ENCODE data around the gene ADCY3. TPM values are rescaled to one million over a fixed set of nuclear protein-coding genes. Genes with fewer than 3 reads are reported as not detected.

Gene ADCY3
- total RNA-seq, 4 donors from 2014 or later = 29.3 to 51.9 (median 43.1) TPM

DNA sequence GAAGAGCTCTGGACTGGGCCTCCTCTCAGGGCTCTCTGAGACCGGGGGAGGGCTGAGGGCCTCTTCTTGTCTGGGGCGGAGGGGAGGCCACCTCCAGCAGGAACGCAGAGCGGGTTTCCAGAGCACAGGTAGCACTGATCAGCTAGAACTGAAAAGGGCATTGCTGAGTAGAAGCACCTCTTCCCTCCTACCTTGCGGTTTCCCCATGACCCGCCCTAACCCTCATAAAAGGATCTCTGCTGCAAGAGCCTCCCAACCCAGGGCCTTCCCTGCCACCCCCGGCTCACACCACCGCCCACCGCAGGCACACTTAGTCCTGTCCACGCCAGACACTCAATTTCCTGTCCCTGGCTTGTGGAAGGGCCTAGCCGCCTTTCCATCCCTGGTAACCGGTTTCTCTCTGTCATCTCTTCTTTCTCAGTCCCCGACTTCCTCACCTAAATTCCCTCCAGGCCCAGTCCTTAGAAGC lies 966 bp downstream of the ADCY3 start:
- peak overlapping the region; percentile 59 for H3K4me3 ChIP-seq (ENCODE audit: low read depth, poor library complexity, severe bottlenecking)
- intact Hi-C loops (cut with DNase I; ENCODE audit: low total_unique reads) = no loop called here
- 14 to 26% methylated on average over 12 to 13 of the region's 13 CpGs for WGBS, 2 donors
- TF ChIP-seq, protein P1, sequence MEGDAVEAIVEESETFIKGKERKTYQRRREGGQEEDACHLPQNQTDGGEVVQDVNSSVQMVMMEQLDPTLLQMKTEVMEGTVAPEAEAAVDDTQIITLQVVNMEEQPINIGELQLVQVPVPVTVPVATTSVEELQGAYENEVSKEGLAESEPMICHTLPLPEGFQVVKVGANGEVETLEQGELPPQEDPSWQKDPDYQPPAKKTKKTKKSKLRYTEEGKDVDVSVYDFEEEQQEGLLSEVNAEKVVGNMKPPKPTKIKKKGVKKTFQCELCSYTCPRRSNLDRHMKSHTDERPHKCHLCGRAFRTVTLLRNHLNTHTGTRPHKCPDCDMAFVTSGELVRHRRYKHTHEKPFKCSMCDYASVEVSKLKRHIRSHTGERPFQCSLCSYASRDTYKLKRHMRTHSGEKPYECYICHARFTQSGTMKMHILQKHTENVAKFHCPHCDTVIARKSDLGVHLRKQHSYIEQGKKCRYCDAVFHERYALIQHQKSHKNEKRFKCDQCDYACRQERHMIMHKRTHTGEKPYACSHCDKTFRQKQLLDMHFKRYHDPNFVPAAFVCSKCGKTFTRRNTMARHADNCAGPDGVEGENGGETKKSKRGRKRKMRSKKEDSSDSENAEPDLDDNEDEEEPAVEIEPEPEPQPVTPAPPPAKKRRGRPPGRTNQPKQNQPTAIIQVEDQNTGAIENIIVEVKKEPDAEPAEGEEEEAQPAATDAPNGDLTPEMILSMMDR (IDR thresholded peaks at IDR 0.05) = no peak
- TF ChIP-seq POLR2A (IDR thresholded peaks at IDR 0.05) = no peak
- DNase-seq (ENCODE audit: low spot score in 2 of 2) = no peak

DNA sequence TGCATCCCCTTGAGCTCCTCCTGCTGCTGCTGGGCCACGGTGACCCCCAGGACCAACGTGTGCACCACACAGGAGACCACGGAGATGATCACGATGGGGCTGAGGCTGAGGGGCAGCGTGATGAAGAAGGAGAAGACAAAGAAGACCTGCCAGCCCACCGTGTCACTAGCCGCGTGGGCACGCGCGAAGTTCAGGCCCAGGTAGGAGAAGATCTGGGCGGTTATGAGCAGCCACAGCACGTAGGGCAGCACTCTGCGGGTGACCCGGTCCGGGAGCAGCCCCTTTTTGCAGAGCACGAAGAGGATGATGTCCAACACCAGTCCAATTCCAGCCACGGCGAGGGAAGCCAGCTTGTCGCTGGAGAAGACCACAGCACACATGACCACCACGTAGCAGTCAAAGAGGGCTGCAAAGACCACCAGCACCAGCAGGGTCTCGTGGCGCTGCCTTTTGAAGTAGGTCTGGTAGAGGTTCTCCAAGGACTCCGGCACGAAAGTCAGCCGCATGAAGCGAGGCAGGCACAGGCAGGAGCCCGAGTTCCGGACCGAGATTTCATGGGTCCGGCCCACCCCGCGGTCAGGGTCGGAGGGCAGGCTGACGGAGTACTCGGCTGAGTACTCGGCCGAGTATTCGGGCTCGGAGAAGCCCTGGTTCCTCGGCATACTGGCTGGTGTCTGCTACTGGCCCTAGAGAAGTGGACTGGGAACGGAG lies 1.6 kb downstream of the ADCY3 start:
- intact Hi-C loops (cut with DNase I; ENCODE audit: low total_unique reads) = no loop called here
- TF ChIP-seq POLR2A (IDR thresholded peaks at IDR 0.05) = no peak
- TF ChIP-seq, protein P1 (IDR thresholded peaks at IDR 0.05) = no peak
- DNase-seq (ENCODE audit: low spot score in 2 of 2) = no peak
- no peak overlapping the region for H3K4me3 ChIP-seq (ENCODE audit: low read depth, poor library complexity, severe bottlenecking)
- 81% methylated on average over 40 to 42 of the region's 42 CpGs for WGBS, 2 donors

DNA sequence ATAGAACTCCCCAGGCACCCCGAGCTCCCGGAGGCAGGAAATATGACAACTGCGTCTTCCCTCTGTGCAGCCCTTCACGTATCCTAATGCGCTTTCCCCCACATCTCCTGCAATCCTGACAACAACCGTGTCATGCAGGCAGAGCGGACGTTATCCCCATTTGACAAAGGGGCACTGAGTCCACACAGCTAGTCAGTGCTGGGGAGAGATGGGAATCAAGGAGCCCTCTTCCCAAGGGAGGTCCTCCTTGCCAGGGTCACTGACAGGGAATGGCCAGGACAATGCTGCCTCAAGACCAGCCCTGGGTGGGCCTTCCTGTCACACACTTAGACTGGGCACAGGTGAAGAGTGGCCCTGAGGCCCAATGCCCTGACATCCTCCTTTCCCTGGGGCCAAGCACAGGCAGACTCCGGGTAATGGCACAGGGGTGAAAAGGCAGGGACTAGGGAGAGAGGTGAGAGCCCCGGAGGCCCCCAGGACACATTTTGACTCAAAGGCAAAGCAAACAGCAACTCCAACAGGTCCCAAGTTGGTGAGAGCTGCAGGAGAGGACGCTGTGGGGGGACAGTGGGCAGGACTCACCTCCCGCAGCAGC lies 2.2 kb downstream of the ADCY3 start:
- H3K4me3 ChIP-seq (ENCODE audit: low read depth, poor library complexity, severe bottlenecking) = no peak overlapping the region
- 86 to 92% methylated on average over 12 of the region's 12 CpGs for WGBS, 2 donors

DNA sequence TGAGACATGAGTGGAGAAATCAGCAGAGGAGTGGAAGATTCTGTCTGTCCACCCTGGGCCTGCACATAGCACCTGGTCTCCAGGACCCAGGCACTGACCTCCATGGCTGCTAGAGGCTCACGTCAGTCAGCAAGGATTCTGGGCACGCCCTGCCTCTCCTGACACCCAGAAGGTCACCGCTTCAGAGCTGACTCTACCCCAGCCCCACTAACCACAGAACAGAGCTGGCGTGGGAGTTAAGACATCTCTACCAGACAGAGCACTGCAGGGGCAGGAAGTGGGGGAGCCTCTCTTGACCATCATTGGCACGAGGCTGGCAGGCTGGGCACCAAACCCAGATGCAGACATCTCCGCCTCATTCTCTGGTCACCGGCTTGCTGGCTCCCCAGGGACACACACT lies 3.0 kb downstream of the ADCY3 start:
- intact Hi-C loops (cut with DNase I; ENCODE audit: low total_unique reads) = no loop called here
- no peak for DNase-seq (ENCODE audit: low spot score in 2 of 2)
- WGBS, 2 donors = 63 to 73% methylated on average over 7 of the region's 7 CpGs
- TF ChIP-seq POLR2A (IDR thresholded peaks at IDR 0.05) = no peak
- TF ChIP-seq, protein P1 (IDR thresholded peaks at IDR 0.05) = no peak
- H3K4me3 ChIP-seq (ENCODE audit: low read depth, poor library complexity, severe bottlenecking) = no peak overlapping the region

More for the DNA sequence above, 2.2 kb downstream of the ADCY3 start:
- no peak for DNase-seq (ENCODE audit: low spot score in 2 of 2)
- intact Hi-C loops (cut with DNase I; ENCODE audit: low total_unique reads) = no loop called here
- TF ChIP-seq, protein P1 (IDR thresholded peaks at IDR 0.05) = no peak
- TF ChIP-seq POLR2A (IDR thresholded peaks at IDR 0.05) = no peak

DNA sequence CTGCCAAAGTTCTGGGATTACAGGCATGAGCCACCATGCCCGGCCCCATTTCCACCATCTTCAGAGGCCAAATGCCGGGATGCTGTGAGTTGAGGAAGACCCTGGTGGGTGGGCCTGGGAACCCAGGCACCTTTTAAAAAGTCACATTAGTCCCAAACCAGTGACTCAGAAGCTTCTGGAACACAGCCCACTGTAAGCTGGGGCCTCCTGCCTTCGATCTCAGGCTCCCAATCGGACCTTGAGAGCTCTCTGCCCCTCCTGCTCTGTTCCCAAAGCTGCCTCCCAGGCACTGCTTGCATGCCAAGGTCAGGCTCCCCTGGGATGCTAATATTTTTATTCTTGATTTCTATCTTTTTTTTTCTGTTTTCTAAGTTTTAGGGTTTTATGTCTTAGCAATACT lies 4.2 kb downstream of the ADCY3 start:
- TF ChIP-seq, protein P1 (IDR thresholded peaks at IDR 0.05) = no peak
- no peak for TF ChIP-seq POLR2A (IDR thresholded peaks at IDR 0.05)
- WGBS, 2 donors = 66 to 76% methylated on average over 4 of the region's 4 CpGs
- intact Hi-C loops (cut with DNase I; ENCODE audit: low total_unique reads) = no loop called here
- no peak overlapping the region for H3K4me3 ChIP-seq (ENCODE audit: low read depth, poor library complexity, severe bottlenecking)
- DNase-seq (ENCODE audit: low spot score in 2 of 2) = no peak
